GM19395 (cell line): ENCODE results near the gene TFCP2L1.

Experiments used
- ATAC-seq: cut with Tn5 transposase; IDR thresholded peaks from one replicate; pipeline ENCODE4 v1.9.1; 2021; ENCODE audit warnings: mild to moderate bottlenecking, moderate library complexity; ENCODE audit not compliant: unreplicated experiment

Gene TFCP2L1

GRCh38 chr2:121179467-121179866, 105.5 kb downstream of the TFCP2L1 start:
- no peak for ATAC-seq

DNA sequence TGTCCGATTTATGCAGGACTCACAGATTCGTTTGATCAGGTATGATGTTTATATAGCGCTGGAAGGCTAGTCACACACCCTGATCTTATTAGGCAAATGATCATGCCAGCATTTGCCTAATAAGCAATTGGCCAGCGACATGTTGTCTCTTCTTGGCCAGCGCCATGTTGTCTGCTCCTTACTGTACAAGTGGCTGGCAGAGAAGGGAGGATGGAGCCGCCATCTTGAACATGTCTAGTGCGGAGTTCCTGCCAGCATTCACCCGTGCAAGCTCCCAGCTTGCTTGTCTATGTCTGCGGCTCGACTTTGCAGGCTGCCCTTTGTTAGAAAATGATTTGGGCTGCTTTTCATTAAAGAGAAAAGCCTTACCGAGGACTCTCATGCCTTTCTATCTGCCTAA, 106.3 kb downstream of the TFCP2L1 start:
- ATAC-seq = no peak

- ATAC-seq = no peak
These were observed 107.1 kb downstream of the TFCP2L1 start for GRCh38 chr2:121177896-121178295.

GRCh38 chr2:121175326-121175725, 109.7 kb downstream of the TFCP2L1 start:
- ATAC-seq = no peak

GRCh38 chr2:121173806-121174205, 111.2 kb downstream of the TFCP2L1 start:
- no peak for ATAC-seq

DNA sequence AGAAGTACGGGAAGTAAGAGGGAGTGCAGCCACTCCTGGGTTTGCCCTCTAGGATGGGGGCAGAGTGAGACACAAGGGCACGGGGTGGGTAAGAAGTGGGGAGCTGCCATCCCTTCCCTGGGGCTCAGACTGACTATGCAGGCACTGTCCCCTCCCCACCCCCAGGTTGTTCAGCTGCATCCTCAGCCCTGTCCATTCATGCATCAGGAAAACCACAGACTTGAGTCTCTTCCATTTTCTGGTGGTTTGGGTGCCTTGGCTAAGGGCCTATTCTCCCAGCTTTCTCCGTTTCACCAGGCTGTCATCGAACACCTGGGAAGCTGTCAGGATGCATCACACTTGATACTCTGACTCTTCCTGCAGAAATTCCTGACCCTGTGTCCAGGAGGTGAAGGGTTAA, 111.9 kb downstream of the TFCP2L1 start:
- no peak for ATAC-seq

- ATAC-seq = no peak
These were observed 112.5 kb downstream of the TFCP2L1 start for GRCh38 chr2:121172456-121172855.

DNA sequence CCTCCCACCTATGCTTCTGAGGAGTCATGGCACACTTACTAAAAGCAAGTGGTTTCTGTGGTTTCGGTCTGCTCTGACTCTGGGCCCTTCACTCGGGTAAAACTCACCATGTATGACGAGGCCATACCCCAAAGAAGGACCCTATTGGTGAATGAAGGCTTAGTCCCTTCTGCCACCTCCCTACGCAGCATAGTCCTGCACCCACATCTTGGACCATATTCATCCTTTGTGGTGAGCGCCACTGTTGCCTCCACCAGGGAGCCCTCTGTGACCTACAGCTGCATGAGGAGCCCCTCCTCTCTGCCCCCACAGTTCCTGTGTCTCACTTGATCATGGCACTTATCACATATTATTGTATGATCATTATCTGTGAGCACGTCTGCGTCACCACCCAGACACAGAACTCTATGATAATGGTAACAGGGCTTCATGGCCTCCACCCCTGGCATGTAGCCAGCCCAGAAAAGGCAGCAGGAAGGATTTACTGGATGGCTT, 113.3 kb downstream of the TFCP2L1 start:
- no peak for ATAC-seq

DNA sequence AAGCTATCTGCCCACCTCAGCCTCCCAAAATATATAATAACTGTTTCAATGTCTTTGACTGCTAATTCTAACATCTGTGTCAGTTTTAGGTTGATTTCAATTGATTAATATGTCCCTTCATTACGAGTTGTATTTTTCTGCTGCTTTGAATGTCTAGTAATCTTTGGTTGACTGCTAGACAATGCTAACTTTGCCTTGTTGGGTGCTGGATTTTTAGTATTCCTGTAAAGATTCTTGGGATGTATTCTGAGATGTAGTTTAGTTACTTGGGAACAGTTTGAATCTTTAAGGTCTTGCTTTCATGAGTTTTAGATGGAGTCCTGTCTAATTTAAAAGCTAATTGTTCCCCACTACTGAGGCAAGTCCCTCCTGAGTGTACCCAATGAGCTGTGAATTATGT, 114.4 kb downstream of the TFCP2L1 start:
- ATAC-seq = no peak

- no peak for ATAC-seq
These were observed 117.6 kb downstream of the TFCP2L1 start for GRCh38 chr2:121167411-121167810.
